ENCODE measurements around the gene UNC13B.

UNC13B gene

DNA sequence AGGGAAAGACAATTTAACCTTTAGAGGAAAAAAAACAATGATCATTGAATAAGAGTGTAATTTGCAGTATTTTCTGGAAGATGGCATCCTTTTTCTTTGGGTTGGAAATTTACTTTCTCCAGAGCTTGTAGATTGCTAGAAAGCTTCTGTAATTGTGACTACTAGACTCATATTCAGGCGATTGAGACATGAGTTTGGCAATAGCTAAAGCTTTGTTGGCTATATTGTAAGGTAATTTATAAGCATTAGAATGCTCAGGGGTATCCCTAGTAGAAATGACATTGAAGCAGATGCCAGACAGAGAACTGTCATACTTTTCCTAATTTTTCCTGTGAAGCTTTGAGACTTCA is 115.3 kb downstream of the UNC13B start:
- no peak for DNase-seq (ENCODE audit: low read depth, low spot score)

- peak; percentile 40 for DNase-seq (ENCODE audit: low read depth, low spot score)
Measured at GRCh38 chr9:35277628-35278359, 116.0 kb downstream of the UNC13B start.

DNA sequence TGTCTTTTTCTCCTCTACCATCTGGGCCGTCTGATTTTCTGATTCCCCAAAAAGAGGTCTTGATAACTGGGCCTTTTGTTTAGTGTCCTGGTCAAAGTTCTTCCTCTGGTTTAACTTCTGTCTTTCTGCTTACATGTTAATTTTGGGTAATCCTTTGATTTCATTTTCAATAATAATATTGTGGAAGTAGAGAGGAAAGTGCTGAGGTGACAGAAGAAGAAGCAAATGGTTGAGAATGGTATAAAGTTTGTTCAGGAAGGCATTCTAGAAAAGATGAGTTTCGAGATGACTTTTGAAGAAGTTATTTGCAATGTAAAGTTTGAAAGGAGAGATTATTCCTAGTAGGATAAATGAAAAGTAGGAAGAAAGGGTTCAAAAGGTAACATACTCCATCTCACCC is 118.1 kb downstream of the UNC13B start:
- no peak for DNase-seq (ENCODE audit: low read depth, low spot score)

- DNase-seq (ENCODE audit: low read depth, low spot score), result no peak
Measured at GRCh38 chr9:35280399-35280798, 118.6 kb downstream of the UNC13B start.

DNA sequence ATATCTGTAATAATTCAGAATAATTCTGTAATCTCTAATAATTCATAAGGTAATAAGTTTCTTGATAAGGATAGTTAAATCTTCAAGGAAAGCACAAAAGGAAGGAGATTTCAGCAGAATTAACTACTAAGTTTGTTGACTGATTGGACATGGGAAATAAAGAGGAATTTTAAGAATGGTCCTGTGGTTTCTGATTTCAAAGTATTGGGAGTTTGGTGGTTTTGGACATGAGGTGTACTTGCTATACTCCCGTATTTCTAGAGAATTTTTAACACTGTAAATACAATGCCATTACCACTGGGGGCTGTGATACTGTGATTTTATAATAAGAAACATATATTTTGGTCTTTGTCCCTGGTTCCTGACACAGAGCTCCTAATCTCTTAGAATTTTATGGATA is 123.9 kb downstream of the UNC13B start:
- DNase-seq (ENCODE audit: low read depth, low spot score), result no peak

DNA sequence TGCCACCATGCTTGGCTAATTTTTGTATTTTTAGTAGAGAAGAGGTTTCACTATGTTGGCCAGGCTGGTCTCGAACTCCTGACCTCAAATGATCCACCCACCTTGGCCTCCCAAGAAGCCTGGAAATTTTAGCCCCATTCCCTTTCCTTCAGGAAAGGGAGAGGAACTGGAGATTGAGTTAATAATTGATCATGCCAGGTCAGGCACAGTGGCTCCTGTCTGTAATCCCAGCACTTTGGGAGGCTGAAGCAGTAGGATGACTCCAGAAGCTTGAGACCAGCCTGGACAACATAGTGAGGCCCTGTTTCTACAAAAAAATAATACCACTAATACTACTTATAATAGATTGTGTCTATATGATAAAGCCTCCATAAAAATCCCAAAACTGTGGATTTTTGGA is 124.6 kb downstream of the UNC13B start:
- no peak for DNase-seq (ENCODE audit: low read depth, low spot score)

DNA sequence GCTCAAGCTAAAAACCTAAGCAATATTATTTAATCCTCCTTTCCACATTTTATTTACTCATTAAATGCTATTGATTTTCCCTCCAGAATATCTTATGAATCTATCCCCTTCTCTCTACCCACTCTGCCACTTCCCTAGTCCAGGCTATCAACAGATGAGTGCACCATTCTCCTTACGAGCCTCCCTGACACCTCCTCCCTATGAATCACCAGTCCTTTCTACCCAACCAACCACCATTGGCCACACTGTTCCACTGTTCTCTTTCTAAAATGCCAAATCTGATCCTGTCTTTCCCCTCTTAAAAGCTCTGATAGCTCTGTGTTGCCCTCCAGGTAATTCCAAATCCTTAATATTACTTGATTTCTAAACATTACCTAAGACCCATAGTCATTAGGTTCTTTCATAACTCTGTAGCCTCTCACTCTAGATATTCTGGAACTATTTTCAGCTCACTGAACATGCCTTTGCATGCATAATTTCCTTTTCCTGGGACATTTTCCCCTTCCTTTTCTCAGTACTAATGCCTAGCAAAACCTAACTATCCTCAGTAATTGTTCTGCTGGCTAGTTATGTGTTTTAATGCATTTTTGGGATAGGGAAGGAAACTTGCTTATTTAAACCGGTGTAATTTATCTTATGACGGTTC is 126.3 kb downstream of the UNC13B start:
- no peak for DNase-seq (ENCODE audit: low read depth, low spot score)

- no peak for DNase-seq (ENCODE audit: low read depth, low spot score)
Measured at GRCh38 chr9:35288778-35289177, 127.0 kb downstream of the UNC13B start.

DNA sequence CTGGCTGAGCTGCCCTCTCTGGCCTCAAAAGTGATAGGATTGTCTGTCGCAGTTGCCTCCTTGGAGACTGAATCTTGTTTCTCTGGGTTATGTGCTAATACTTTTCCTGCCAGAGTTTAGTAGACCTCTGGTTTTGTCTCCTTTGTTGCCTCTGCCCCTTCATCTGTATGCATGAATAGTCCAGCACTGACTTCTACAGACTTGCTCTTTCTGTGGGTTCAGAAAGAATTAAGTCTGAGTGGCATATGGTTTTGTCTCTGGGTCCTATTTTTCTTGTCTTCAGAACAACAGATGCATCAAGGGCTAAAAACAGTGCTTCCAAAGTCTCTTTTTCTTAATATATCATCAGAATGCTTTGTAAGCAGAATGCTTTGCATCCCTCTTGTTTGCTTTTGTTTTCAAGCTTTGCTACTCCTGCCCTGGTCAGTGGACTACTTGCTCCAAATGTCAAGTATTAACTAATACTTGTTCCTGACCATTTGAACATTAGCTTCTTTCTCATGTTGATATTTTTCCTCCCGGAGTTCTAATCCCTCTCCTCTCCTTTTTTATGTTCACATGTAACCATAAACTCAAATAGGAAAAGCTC is 131.7 kb downstream of the UNC13B start:
- no peak for DNase-seq (ENCODE audit: low read depth, low spot score)

DNA sequence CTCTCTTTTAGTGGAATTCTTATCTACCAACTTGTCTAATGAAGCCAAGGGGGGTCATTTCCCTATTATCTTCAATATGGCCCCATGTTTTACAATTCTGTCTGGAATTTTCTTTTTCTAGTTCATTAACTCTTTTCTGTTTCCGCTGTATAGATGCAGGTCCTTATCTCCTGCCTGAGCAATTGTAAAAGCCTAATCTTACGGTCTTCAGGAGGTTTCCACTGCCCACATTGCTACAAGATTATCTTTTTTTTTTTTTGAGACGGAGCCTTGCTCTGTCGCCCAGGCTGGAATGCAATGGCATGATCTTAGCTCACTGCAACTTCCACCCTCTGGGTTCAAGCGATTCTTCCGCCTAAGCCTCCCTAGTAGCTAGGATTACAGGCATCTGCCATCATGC is 132.3 kb downstream of the UNC13B start:
- DNase-seq (ENCODE audit: low read depth, low spot score), result no peak

DNA sequence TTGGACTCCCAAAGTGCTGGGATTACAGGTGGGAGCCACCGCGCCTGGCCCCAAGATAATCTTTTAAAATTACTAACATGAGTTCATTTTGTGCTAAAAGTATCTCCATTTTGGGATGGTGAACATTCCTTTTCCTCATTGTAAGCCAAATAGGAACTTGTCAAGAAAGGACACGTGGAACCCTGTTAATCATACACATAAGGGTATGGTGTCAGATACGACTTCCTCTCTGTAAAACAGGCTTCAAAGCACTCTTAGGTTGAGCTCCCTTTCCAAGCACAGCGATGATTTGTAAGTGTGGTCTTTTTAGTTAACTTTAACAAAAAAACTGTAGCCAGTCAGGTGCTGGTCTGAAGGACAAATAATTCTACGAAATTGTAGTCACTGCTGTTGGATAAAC is 132.7 kb downstream of the UNC13B start:
- no peak for DNase-seq (ENCODE audit: low read depth, low spot score)

- DNase-seq (ENCODE audit: low read depth, low spot score), result no peak
Measured at GRCh38 chr9:35295369-35296036, 133.7 kb downstream of the UNC13B start.

DNA sequence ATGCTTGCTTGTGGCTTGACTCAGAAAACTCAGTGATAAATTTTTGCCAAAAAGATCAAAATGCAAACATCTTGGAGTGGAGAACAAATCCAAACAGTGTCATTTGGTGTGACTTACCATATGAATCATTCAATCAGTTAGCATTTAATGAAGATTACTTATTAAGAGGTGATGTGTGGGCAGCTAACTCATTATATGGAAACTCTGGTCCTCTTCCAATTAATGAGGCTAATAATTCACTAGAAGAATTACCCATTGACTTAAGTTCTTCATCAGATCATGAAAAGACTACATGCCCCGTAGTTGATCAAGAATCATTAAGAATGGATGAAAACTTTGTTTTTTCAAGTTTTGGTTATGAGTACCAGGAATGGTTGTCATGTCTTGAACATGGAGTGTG is 141.8 kb downstream of the UNC13B start:
- DNase-seq (ENCODE audit: low read depth, low spot score), result no peak

DNA sequence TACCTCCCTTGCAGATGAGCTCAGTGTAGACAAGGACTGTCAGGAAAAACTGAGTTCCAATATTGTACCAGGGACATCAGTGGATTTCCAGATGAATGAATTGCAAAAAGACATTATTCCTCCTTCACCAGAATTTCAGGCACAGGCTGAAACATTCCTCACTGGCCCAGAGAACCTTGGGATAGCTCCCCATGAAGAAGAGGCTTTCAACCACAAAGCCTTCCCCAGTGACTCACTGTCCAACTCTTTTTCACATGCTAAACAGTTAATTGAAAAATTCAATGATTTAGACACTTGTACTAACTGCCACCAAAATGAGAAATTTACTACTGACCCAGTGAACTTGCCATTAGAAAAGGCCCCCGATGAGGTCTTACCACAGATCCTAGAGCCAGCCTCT is 144.5 kb downstream of the UNC13B start:
- no peak for DNase-seq (ENCODE audit: low read depth, low spot score)

DNA sequence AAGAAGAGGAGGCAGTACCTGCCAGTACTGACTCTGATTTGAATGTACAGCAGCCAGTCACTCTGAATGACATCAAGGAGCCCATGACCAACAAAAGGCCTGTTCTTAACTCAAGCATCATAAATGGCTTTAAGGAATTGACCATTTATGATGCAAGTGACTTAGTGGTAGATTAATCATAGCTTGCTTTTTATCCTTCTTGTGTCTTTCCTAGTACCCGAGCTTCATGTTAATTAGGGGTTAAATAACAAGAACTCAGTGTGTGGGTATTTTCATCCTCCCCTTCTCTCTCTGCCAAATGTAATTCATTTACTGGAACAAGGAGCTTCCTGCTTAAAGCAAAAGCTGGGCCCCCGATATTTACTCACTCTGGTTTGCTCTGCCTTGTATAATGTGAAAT is 146.5 kb downstream of the UNC13B start:
- DNase-seq (ENCODE audit: low read depth, low spot score), result no peak

DNA sequence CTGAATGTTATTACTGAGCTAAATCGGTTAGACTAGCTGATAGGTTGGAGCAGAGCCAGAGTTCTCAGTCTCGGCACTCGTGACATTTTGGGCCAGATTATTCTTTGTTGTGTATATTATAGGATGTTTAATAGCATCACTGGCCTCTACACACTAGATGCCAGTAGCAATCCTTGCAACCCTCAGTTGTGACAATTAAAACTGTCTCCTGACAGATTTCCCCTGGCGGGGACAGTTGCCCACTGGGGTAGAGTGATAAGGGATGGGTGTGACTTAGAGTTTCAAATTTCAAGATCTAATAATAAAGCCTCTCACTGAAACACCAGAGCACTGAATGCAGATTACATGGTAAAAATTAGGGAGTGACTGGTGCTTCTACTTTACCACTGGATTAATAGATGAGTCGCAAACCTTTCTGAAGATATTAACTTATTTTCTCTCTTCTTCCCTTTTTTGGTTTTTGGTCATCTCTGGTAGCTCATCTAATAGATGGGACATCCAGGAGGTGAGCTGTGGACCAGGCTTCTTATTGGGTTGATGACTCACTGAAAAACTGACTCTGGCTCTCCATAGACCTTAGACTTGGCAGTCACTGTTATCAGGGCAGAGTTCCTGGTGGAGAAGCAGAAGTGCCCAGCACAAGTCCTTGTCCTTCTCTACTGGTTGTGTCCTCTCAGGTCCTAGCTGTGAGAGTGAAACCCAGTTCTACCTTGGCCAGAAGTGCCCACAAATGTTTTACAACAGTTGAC is 150.3 kb downstream of the UNC13B start:
- DNase-seq (ENCODE audit: low read depth, low spot score), result no peak

DNA sequence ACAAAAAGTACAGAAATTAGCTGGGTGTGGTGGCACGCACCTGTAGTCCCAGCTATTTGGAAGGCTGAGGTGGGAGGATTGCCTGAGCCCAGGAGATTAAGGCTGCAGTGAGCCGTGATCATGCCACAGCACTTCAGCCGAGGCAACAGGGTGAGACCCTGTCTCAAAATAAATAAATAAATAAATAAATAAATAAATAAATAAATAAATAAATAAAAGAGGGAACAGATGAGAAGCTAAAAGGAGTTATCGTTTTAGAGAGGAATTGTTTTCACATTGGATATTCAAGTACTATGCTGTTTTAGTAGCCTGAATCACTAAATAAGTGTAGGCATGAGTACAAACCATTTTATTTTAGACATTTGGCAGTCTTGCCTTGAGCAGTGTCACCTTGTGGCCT is 151.7 kb downstream of the UNC13B start:
- no peak for DNase-seq (ENCODE audit: low read depth, low spot score)

DNA sequence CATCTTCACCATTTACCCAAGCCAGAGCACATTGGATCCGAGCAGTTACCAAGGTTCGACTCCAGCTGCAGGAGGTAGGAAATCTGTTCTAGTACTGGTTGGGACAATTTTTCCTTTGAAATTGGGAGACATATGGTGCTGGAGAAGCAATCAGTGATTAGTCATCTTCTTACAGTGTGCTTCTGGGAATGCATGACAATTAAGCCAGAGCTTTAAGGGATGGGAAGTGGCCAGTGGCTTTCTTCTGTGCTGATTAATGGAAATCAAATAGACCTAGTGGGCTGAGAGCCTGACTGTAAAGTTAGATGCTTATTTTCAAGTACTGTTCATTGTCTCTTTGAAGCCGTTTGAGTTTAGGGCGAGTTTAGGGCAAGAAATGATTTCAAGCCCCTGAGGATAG is 152.1 kb downstream of the UNC13B start:
- DNase-seq (ENCODE audit: low read depth, low spot score), result no peak

DNA sequence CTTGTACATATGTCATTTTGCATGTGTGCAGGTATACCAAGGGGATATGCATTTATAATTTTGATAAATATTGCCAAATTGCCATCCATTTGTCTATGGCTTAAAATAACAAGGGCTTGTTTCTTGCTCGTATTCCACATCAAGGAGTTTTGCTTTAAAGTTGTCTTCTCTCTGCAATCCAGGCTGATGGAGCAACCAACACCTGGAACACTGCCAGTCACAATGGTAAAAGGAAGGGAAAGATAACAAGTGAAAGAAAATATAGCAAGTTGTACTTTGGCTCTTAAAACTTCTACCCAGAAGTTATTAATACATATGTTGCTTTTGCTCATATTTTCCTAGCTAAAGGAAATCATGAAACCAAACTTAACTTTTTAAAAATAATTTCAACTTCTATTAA is 156.9 kb downstream of the UNC13B start:
- DNase-seq (ENCODE audit: low read depth, low spot score), result no peak

GRCh38 chr9:35322075-35322885 is 160.5 kb downstream of the UNC13B start:
- DNase-seq (ENCODE audit: low read depth, low spot score), result no peak

GRCh38 chr9:35324966-35325365 is 163.2 kb downstream of the UNC13B start:
- DNase-seq (ENCODE audit: low read depth, low spot score), result no peak
